Measurements from ENCODE around the gene EXD3.
"Not testable (repeated sequence)": the region's sequence is repeated elsewhere in the genome, so short reads cannot be mapped to it uniquely, and the experiment has no call there.

The EXD3 gene

GRCh38 chr9:137272241-137273094 is 150.5 kb downstream of the EXD3 start:
- DNase-seq (ENCODE audit: low read depth in 2 of 2): no peak

GRCh38 chr9:137271696-137272076 is 151.3 kb downstream of the EXD3 start:
- DNase-seq (ENCODE audit: low read depth in 2 of 2): no peak

GRCh38 chr9:137270929-137271695 is 151.8 kb downstream of the EXD3 start:
- DNase-seq (ENCODE audit: low read depth in 2 of 2): no peak

GRCh38 chr9:137269231-137269772 is 153.7 kb downstream of the EXD3 start:
- DNase-seq (ENCODE audit: low read depth in 2 of 2): no peak

- no peak for DNase-seq (ENCODE audit: low read depth in 2 of 2)
Observed at GRCh38 chr9:137268538-137269201, 154.3 kb downstream of the EXD3 start.

GRCh38 chr9:137267933-137268355 is 155.0 kb downstream of the EXD3 start:
- no peak for DNase-seq (ENCODE audit: low read depth in 2 of 2)

GRCh38 chr9:137266585-137267453 is 156.1 kb downstream of the EXD3 start:
- DNase-seq (ENCODE audit: low read depth in 2 of 2): no peak

- DNase-seq (ENCODE audit: low read depth in 2 of 2): no peak
Observed at GRCh38 chr9:137266162-137266527, 156.8 kb downstream of the EXD3 start.

- no peak for DNase-seq (ENCODE audit: low read depth in 2 of 2)
Observed at GRCh38 chr9:137265496-137266161, 157.3 kb downstream of the EXD3 start.

- DNase-seq (ENCODE audit: low read depth in 2 of 2): no peak
Observed at GRCh38 chr9:137264067-137264466, 158.9 kb downstream of the EXD3 start.

- DNase-seq (ENCODE audit: low read depth in 2 of 2): no peak
Observed at GRCh38 chr9:137263506-137263905, 159.5 kb downstream of the EXD3 start.

- DNase-seq (ENCODE audit: low read depth in 2 of 2): no peak
Observed at GRCh38 chr9:137262909-137263285, 160.1 kb downstream of the EXD3 start.

- not testable (repeated sequence) for DNase-seq (ENCODE audit: low read depth in 2 of 2)
Observed at GRCh38 chr9:137262173-137262908, 160.6 kb downstream of the EXD3 start.

All from stimulated activated CD4-positive, alpha-beta T cell treated with anti-CD3 and anti-CD28 coated beads, Interleukin-4, amount 100 ng/mL, for 48 hours (primary cell).